MM.1S (cell line): ENCODE measurements around the gene NEURL3.

Experiments used
- DNase-seq: peaks from one replicate; pipeline ENCODE4 v3.0.0-alpha.2; 2015
- H2AFZ ChIP-seq: fragments of 300-600 bp; sonication (generic); 2 replicates; pipeline ENCODE4 v1.6.0; 2016; ENCODE audit warnings: antibody characterized with exemption, low read length
- H3F3A ChIP-seq: fragments of 300-600 bp; sonication (generic); 2 replicates; pipeline ENCODE4 v1.6.1; 2016; ENCODE audit warnings: mild to moderate bottlenecking, antibody characterized with exemption, low read length, moderate library complexity, mixed read lengths; ENCODE audit not compliant: insufficient read depth
- H3K27ac ChIP-seq: fragments of 300-600 bp; sonication (generic); 2 replicates; pipeline ENCODE4 v1.5.1; 2016; ENCODE audit warnings: mild to moderate bottlenecking, low read length
- H3K27me3 ChIP-seq: fragments of 300-600 bp; sonication (generic); replicated peaks from 2 replicates; pipeline ENCODE4 v1.6.0; 2016; ENCODE audit warnings: low read length; ENCODE audit not compliant: insufficient read depth
- H3K36me3 ChIP-seq: fragments of 300-600 bp; sonication (generic); replicated peaks from 2 replicates; pipeline ENCODE4 v1.6.1; 2016; ENCODE audit warnings: mild to moderate bottlenecking, low read length, mixed read lengths; ENCODE audit not compliant: insufficient read depth
- H3K4me1 ChIP-seq: fragments of 300-600 bp; sonication (generic); 2 replicates; pipeline ENCODE4 v1.6.1; 2016; ENCODE audit warnings: low read length, mixed read lengths
- H3K4me2 ChIP-seq: fragments of 300-600 bp; sonication (generic); 2 replicates; pipeline ENCODE4 v1.6.0; 2016; ENCODE audit warnings: low read depth, low read length
- H3K4me3 ChIP-seq: fragments of 300-600 bp; sonication (generic); 2 replicates; pipeline ENCODE4 v1.5.1; 2016; ENCODE audit warnings: low read length, mixed read lengths
- H3K79me2 ChIP-seq: fragments of 300-600 bp; sonication (generic); 2 replicates; pipeline ENCODE4 v1.6.1; 2016; ENCODE audit warnings: mixed run types, low read length, mixed read lengths
- H3K9ac ChIP-seq: fragments of 300-600 bp; sonication (generic); 2 replicates; pipeline ENCODE4 v1.6.1; 2016; ENCODE audit warnings: low read length, mixed read lengths
- H3K9me2 ChIP-seq: fragments of 300-600 bp; sonication (generic); replicated peaks from 2 replicates; pipeline ENCODE4 v1.6.1; 2016; ENCODE audit warnings: mild to moderate bottlenecking, low read length, mixed read lengths; ENCODE audit not compliant: insufficient read depth
- H3K9me3 ChIP-seq: fragments of 300-600 bp; sonication (generic); replicated peaks from 2 replicates; pipeline ENCODE4 v1.6.1; 2016; ENCODE audit warnings: mild to moderate bottlenecking, low read length, mixed read lengths; ENCODE audit not compliant: insufficient read depth
- H4K20me1 ChIP-seq: fragments of 300-600 bp; sonication (generic); 2 replicates; pipeline ENCODE4 v1.6.1; 2016; ENCODE audit warnings: mild to moderate bottlenecking, low read length, moderate library complexity, mixed read lengths; ENCODE audit not compliant: insufficient read depth
- EZH2 ChIP-seq: fragments of 300-600 bp; sonication (generic); optimal IDR thresholded peaks from 2 replicates; pipeline ENCODE3; 2017; ENCODE audit warnings: low read depth, mild to moderate bottlenecking, antibody characterized with exemption, low read length, mixed read lengths
- EZH2phosphoT487 ChIP-seq: fragments of 300-600 bp; sonication (generic); IDR thresholded peaks from 2 replicates; pipeline ENCODE4 v1.6.1; 2018; ENCODE audit warnings: antibody characterized with exemption, low read length
- TF ChIP-seq, protein P1 (sequence below): fragments of 300-600 bp; sonication (generic); IDR thresholded peaks from 2 replicates; pipeline ENCODE4 v1.5.1; 2016; ENCODE audit warnings: antibody characterized with exemption, low read length, mixed read lengths

Gene NEURL3

DNA sequence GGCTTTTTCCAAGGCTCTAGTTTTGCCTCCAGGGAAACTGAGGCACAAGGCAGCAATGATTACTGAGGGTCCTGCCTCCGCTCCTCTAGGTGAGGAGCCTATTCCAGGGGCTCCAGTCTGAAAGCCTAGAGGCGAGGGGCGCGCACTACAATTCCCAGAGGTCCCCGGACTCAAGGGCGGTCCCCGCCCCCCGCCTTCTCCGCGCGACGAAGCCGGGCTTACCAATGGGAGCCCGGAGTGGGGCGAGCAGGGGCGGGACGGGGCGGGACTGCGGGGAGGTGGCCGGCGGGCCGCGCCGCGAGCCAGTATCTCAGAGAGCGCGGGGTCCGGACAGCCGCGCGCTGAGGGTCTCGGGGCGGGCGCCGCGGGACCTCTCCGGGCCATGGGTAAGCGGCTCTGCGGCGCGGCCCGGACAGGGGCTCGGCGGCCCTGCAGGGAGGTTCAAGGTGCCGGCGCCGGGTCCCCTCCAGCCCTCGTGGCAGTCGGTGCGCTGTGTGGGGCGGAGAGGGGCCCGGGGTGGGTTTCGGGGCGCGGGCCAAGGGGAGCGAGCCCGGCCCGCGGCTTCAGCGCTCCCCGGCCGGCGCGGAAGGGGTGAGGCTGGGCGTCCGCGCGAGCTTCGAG lies 31.4 kb upstream of the NEURL3 start, which contains the start of gene ARID5A:
Gene ARID5A (plus strand): TSS at position 308 of the 621 bp plus-strand sequence. CDS start 75 bp downstream, at position 383.
- H3K79me2 ChIP-seq: peaks cover 65% of the 10 kb centered on the region
- H3K9me3 ChIP-seq: no peaks in the 10 kb centered on the region
- 0 out of 2 replicates have a peak, but pooled peaks cover 4% of the 10 kb centered on the region for H3K36me3 ChIP-seq
- H3K9me2 ChIP-seq: no peaks in the 10 kb centered on the region
- peak; percentile 97 for DNase-seq
- H3K4me2 ChIP-seq: peak within 1 kb of the TSS; percentile 96
- H3K4me1 ChIP-seq: peaks cover 66% of the 10 kb centered on the region
- peaks cover 35% of the 10 kb centered on the region for H4K20me1 ChIP-seq
- peak within 1 kb of the TSS; percentile 95 for H3K27ac ChIP-seq
- H3K4me3 ChIP-seq: peak within 1 kb of the TSS; percentile 92
- H3K9ac ChIP-seq: peak within 1 kb of the TSS; percentile 99
- TF ChIP-seq, protein P1, sequence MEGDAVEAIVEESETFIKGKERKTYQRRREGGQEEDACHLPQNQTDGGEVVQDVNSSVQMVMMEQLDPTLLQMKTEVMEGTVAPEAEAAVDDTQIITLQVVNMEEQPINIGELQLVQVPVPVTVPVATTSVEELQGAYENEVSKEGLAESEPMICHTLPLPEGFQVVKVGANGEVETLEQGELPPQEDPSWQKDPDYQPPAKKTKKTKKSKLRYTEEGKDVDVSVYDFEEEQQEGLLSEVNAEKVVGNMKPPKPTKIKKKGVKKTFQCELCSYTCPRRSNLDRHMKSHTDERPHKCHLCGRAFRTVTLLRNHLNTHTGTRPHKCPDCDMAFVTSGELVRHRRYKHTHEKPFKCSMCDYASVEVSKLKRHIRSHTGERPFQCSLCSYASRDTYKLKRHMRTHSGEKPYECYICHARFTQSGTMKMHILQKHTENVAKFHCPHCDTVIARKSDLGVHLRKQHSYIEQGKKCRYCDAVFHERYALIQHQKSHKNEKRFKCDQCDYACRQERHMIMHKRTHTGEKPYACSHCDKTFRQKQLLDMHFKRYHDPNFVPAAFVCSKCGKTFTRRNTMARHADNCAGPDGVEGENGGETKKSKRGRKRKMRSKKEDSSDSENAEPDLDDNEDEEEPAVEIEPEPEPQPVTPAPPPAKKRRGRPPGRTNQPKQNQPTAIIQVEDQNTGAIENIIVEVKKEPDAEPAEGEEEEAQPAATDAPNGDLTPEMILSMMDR: peak; percentile 13; the same call in 1 of the 2 replicates
- TF ChIP-seq EZH2: no peak
- peaks cover 64% of the 10 kb centered on the region for H3F3A ChIP-seq
- H3K27me3 ChIP-seq: no peaks in the 10 kb centered on the region
- peak within 1 kb of the TSS; percentile 47; the same call in 1 of the 2 replicates for H2AFZ ChIP-seq

DNA sequence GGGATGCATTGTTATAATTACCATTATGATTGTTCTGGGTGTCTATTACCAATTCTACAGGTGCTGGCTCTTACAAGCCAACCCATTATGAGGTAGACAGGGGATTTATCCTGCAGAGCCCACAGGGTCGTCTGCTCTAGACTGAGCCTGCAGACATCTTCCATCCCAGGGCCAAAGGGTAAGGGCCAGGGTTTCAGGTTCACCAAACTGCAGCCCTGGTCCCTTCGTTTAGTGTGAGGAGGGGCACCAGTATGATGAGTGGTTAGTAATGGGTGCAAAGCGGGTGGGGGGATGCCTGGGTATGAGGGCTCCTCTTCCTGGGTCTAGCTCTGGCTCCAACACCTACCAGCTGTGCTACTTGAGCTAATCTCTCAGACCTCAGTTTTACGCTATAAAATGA lies 30.2 kb upstream of the NEURL3 start:
- DNase-seq: no peak
- H3K4me2 ChIP-seq: peak overlapping the region; percentile 84
- H3K9me2 ChIP-seq: no peaks in the 10 kb centered on the region
- H3K27me3 ChIP-seq: no peaks in the 10 kb centered on the region
- H3K4me3 ChIP-seq: no peak overlapping the region
- peaks cover 58% of the 10 kb centered on the region for H3K79me2 ChIP-seq
- H3K9me3 ChIP-seq: no peaks in the 10 kb centered on the region
- H2AFZ ChIP-seq: 0 out of 2 replicates have a peak overlapping the region, but pooled peaks have one; percentile 22
- H3K4me1 ChIP-seq: peaks cover 68% of the 10 kb centered on the region
- H3K9ac ChIP-seq: peak overlapping the region; percentile 2; the same call in 1 of the 2 replicates
- TF ChIP-seq EZH2phosphoT487: no peak
- H3K27ac ChIP-seq: peak overlapping the region; percentile 95; the same call in 1 of the 2 replicates
- peaks cover 70% of the 10 kb centered on the region for H3F3A ChIP-seq
- peaks cover 25% of the 10 kb centered on the region for H4K20me1 ChIP-seq
- H3K36me3 ChIP-seq: 0 out of 2 replicates have a peak, but pooled peaks cover 4% of the 10 kb centered on the region

DNA sequence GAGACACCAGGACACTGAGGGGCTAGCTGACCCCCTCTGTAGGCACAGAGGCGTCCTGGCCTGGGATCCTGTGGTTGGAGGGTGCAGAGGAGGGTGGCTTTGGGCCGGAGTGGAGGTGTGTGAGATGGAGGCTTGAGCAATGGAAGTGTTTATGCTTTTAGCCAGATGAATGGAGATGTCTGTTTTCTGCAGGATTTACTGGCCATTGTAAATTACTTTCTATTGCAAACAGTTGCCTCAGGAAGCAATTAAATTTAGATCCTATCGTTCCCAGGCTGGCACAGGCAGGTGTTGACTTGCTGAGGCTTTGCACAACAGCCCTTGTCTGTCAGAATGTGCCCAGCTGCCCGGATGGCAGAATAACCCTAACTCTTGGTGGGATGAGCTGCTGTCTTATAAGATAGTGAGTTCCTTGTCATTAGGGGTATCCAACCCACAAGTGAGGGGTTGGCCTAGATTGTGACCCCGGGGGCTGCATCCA lies 29.6 kb upstream of the NEURL3 start:
- Histone ChIP-seq H3K27ac (peak overlapping the region; percentile 95; the same call in 1 of the 2 replicates), H4K20me1 (peaks cover 19% of the 10 kb centered on the region), H3K4me1 (peaks cover 62% of the 10 kb centered on the region), H3K4me3 (no peak overlapping the region), H3K4me2 (peak overlapping the region; percentile 84; the same call in 1 of the 2 replicates), H3K79me2 (peaks cover 52% of the 10 kb centered on the region), H3K9me3 (no peaks in the 10 kb centered on the region), H3K9ac (0 out of 2 replicates have a peak overlapping the region, but pooled peaks have one; percentile 2), H3K27me3 (no peaks in the 10 kb centered on the region), H3K36me3 (0 out of 2 replicates have a peak, but pooled peaks cover 4% of the 10 kb centered on the region), H3F3A (peaks cover 68% of the 10 kb centered on the region), H3K9me2 (no peaks in the 10 kb centered on the region), H2AFZ (no peak overlapping the region)
- TF ChIP-seq, protein P1: no peak
- TF ChIP-seq EZH2 (no peak), EZH2phosphoT487 (no peak)
- DNase-seq: no peak
